ENCODE data around the gene ZNF462.

DNA sequence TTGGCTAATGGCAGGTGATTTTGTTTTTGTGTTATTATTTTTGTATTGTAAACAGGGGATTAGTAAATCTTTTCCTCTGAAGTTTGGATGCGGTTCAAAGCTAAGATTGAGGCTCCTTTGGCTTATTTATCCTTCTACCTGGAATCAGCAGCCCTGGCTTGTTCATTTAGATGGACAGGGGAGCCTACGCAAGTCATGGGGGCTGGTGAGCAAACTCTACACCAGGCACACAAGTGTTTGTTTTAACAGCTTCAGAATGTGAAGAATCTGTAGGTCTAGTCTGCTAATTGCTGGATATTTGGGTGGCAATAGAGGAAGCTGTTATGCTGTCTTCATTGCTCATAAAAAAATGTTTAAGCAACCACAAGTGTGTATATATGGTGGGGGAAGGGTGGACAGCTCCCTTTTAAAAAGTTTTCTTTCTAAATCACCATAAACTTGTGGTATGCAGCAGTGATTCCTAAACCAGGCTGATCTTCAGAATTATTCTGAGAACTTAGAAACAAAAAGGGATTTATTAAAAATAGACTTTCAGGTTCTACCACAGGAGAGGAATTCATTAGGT lies 20.7 kb downstream of the ZNF462 start:
- TF ChIP-seq, protein P1, sequence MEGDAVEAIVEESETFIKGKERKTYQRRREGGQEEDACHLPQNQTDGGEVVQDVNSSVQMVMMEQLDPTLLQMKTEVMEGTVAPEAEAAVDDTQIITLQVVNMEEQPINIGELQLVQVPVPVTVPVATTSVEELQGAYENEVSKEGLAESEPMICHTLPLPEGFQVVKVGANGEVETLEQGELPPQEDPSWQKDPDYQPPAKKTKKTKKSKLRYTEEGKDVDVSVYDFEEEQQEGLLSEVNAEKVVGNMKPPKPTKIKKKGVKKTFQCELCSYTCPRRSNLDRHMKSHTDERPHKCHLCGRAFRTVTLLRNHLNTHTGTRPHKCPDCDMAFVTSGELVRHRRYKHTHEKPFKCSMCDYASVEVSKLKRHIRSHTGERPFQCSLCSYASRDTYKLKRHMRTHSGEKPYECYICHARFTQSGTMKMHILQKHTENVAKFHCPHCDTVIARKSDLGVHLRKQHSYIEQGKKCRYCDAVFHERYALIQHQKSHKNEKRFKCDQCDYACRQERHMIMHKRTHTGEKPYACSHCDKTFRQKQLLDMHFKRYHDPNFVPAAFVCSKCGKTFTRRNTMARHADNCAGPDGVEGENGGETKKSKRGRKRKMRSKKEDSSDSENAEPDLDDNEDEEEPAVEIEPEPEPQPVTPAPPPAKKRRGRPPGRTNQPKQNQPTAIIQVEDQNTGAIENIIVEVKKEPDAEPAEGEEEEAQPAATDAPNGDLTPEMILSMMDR (IDR thresholded peaks at IDR 0.05): no peak
- TF ChIP-seq POLR2A (IDR thresholded peaks at IDR 0.05) (no peak), EP300 (IDR thresholded peaks at IDR 0.05) (no peak)
